Caco-2 (cell line): ENCODE results near the gene EPSTI1. TPM values are rescaled to one million over a fixed set of nuclear protein-coding genes. Genes with fewer than 3 reads are reported as not detected.

ENCODE experiments used
- BruUV-seq: library from RNA; stranded (reverse); fragments of 400-500 nt; replicated peaks from 2 replicates; lab custom pipeline; 2021; lab: Mats Ljungman, UMichigan
- CTCF ChIA-PET: fragments of 300-600 bp; sonication (Branson Sonifier 250); formaldehyde crosslinking; loops from one replicate; lab custom pipeline; 2022; ENCODE audit warnings: antibody characterized with exemption; lab: Charles Lee
- POLR2A ChIA-PET: fragments of 300-600 bp; sonication (Branson Sonifier 250); formaldehyde crosslinking; loops from one replicate; lab custom pipeline; 2022; ENCODE audit warnings: antibody characterized with exemption; lab: Charles Lee
- DNase-seq, 2 experiments: peaks; one replicate each; pipeline versions ENCODE4 v3.0.0 to v3.0.0-alpha.2; 2020 to 2022
- H3K27me3 ChIP-seq: replicated peaks from 2 replicates; pipeline ENCODE4 v1.6.0; 2011; ENCODE audit warnings: low read length; ENCODE audit not compliant: control insufficient read depth, insufficient read depth
- H3K36me3 ChIP-seq: 2 replicates; pipeline ENCODE4 v1.5.1; 2011; ENCODE audit warnings: low read length; ENCODE audit not compliant: control insufficient read depth, insufficient read depth
- H3K4me1 ChIP-seq: fragments of 250-450 bp; sonication (Bioruptor Pico); 2 replicates; pipeline ENCODE4 v1.5.1; 2020; ENCODE audit warnings: mild to moderate bottlenecking
- H3K4me3 ChIP-seq: 2 replicates; pipeline ENCODE4 v1.5.1; 2011; ENCODE audit warnings: low read depth, mild to moderate bottlenecking, control low read depth, low read length
- H3K9me3 ChIP-seq: fragments of 250-450 bp; sonication (Bioruptor Pico); 2 replicates; pipeline ENCODE4 v1.5.1; 2020; ENCODE audit warnings: mild to moderate bottlenecking, moderate library complexity
- H3K27ac Mint-ChIP-seq: one replicate; pipeline ENCODE4 v1.8.0; 2022; ENCODE audit warnings: mixed read lengths; ENCODE audit not compliant: unreplicated experiment
- H3K27me3 Mint-ChIP-seq: one replicate; pipeline ENCODE4 v1.8.0; 2022; ENCODE audit warnings: mixed read lengths; ENCODE audit not compliant: insufficient read depth, unreplicated experiment
- H3K36me3 Mint-ChIP-seq: one replicate; pipeline ENCODE4 v1.8.0; 2022; ENCODE audit warnings: mild to moderate bottlenecking, mixed read lengths; ENCODE audit not compliant: insufficient read depth, unreplicated experiment
- H3K4me1 Mint-ChIP-seq: one replicate; pipeline ENCODE4 v1.8.0; 2022; ENCODE audit warnings: low read depth, mixed read lengths; ENCODE audit not compliant: unreplicated experiment
- H3K4me3 Mint-ChIP-seq: one replicate; pipeline ENCODE4 v1.8.0; 2022; ENCODE audit warnings: mild to moderate bottlenecking, moderate library complexity, mixed read lengths; ENCODE audit not compliant: unreplicated experiment
- H3K9me3 Mint-ChIP-seq: one replicate; pipeline ENCODE4 v1.8.0; 2022; ENCODE audit warnings: mixed read lengths; ENCODE audit not compliant: unreplicated experiment
- intact Hi-C: fragments of 100-400 bp; cut with micrococcal nuclease; formaldehyde crosslinking; loops from one replicate; pipeline ENCODE4 v1.10.0; 2022; ENCODE audit not compliant: unreplicated experiment
- total RNA-seq: library from RNA; stranded (reverse); gene quantifications from 2 replicates; pipeline ENCODE4 v1.2.3, GENCODE V29; 2022
- TF ChIP-seq, protein P1 (sequence below), 2 experiments: fragments of 200-600 bp in 1 of 2; IDR thresholded peaks; 1 replicate in 1 of 2; 2 replicates in 1 of 2; pipeline versions ENCODE4 v1.5.1 to v1.8.0; 2011 to 2022; ENCODE audit warnings: antibody characterized with exemption in 1 of 2, control low read depth in 1 of 2, inconsistent platforms in 1 of 2, low read depth in 1 of 2, low read length in 1 of 2, mild to moderate bottlenecking in 1 of 2, moderate library complexity in 1 of 2; ENCODE audit not compliant: insufficient read depth in 1 of 2, severe bottlenecking in 1 of 2, unreplicated experiment in 1 of 2

The EPSTI1 gene
- total RNA-seq, 1 experiment from 2014 or later, result 86.5 TPM

DNA sequence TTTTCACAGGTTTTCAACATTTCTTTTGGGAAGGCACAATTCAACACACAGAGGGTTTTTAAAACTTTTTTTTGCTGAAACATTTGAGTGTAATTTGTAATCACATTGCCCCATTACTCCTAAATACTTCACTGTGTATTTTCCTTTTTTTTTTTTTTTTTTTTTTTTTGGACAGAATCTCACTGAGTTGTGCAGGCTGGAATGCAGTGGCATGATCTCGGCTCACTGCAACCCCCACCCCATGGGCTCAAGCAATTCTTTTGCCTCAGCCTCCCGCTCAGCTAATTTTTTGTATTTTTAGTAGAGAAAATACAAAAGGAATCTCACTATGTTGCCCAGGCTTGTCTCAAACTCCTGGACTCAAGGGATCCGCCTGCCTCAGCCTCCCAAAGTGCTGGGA, 16.6 kb upstream of the EPSTI1 start:
- intact Hi-C loops, result loop anchor here (5.0 kb wide), 2 partner anchors 34 to 36 kb away; no protein-coding TSS in a partner anchor
- Mint-ChIP-seq H3K9me3 (no peaks in the 10 kb centered on the region), H3K36me3 (peaks cover 7% of the 10 kb centered on the region), H3K4me3 (no peak overlapping the region), H3K27me3 (no peaks in the 10 kb centered on the region), H3K4me1 (peaks cover 47% of the 10 kb centered on the region), H3K27ac (peak overlapping the region; percentile 77)
- no TSS peak for BruUV-seq
- DNase-seq, result no peak
- ChIA-PET POLR2A (interaction anchor here (0.7 kb wide), 1 partner anchor 37 kb away, joined by 3 read pairs; no protein-coding TSS in a partner anchor), CTCF (no interaction called here)
- TF ChIP-seq, protein P1, sequence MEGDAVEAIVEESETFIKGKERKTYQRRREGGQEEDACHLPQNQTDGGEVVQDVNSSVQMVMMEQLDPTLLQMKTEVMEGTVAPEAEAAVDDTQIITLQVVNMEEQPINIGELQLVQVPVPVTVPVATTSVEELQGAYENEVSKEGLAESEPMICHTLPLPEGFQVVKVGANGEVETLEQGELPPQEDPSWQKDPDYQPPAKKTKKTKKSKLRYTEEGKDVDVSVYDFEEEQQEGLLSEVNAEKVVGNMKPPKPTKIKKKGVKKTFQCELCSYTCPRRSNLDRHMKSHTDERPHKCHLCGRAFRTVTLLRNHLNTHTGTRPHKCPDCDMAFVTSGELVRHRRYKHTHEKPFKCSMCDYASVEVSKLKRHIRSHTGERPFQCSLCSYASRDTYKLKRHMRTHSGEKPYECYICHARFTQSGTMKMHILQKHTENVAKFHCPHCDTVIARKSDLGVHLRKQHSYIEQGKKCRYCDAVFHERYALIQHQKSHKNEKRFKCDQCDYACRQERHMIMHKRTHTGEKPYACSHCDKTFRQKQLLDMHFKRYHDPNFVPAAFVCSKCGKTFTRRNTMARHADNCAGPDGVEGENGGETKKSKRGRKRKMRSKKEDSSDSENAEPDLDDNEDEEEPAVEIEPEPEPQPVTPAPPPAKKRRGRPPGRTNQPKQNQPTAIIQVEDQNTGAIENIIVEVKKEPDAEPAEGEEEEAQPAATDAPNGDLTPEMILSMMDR (IDR thresholded peaks at IDR 0.05; ENCODE audit: insufficient read depth in 1 of 2, low read depth in 1 of 2, low read length in 1 of 2, severe bottlenecking in 1 of 2, unreplicated experiment in 1 of 2), result no peak
- H3K4me1 ChIP-seq, result peaks cover 43% of the 10 kb centered on the region
- H3K36me3 ChIP-seq, result no peaks in the 10 kb centered on the region
- no peaks in the 10 kb centered on the region for H3K27me3 ChIP-seq
- H3K4me3 ChIP-seq, result no peak overlapping the region
- no peaks in the 10 kb centered on the region for H3K9me3 ChIP-seq

DNA sequence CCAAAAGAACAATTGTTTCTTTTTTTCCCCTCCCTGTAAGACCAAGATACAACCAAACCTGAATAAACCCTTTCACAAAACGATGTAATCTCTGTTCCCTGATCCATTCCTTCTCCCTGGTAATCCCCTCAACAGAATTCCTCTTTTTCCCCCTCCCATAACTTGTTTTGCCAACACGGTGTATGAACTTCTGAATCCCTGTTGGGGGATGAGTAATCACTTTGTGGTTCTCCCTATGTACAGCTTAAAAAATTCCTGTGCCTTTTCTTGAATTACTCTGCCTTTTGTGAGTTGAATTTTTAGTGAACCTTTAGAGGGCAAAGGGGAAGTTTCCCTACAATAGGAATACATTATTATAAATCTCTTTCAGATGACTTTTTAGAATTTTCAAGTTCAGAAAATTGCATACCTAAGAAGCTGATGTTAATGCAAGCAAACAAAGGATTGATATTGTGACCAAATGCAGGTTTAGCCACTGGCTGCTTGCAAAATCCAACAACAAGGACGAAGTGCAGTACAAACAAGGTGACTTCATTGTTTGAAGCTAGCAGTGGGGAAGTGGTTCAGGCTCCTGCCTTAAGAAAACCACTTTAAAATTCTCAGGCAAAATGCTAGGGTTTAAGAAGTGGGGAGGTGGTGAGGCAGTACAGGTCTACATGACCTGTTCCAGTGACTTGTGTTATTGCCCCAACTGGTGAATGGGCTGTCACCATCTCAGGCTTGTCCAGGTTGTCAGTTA, 15.0 kb upstream of the EPSTI1 start:
- Histone ChIP-seq H3K27me3 (no peaks in the 10 kb centered on the region), H3K4me1 (peaks cover 49% of the 10 kb centered on the region), H3K36me3 (no peaks in the 10 kb centered on the region), H3K9me3 (peaks cover 4% of the 10 kb centered on the region; the same call in 1 of the 2 replicates), H3K4me3 (no peak overlapping the region)
- TF ChIP-seq, protein P1 (IDR thresholded peaks at IDR 0.05; ENCODE audit: insufficient read depth in 1 of 2, low read depth in 1 of 2, low read length in 1 of 2, severe bottlenecking in 1 of 2, unreplicated experiment in 1 of 2), result no peak
- Mint-ChIP-seq H3K27ac (peak overlapping the region; percentile 85), H3K27me3 (no peaks in the 10 kb centered on the region), H3K9me3 (peaks cover 13% of the 10 kb centered on the region), H3K4me1 (peaks cover 60% of the 10 kb centered on the region), H3K36me3 (peaks cover 8% of the 10 kb centered on the region), H3K4me3 (peak overlapping the region; percentile 15)
- DNase-seq, result no peak
- intact Hi-C loops, result loop anchor here (5.0 kb wide), 2 partner anchors 35 kb away; no protein-coding TSS in a partner anchor
- ChIA-PET POLR2A (interaction anchor here (0.5 kb wide), 1 partner anchor 48 kb away, joined by 3 read pairs; no protein-coding TSS in a partner anchor), CTCF (interaction anchor here (0.9 kb wide), 2 partner anchors 9 to 16 kb away, joined by 3 read pairs; partner anchors contain the start of gene DNAJC15)
- BruUV-seq, result no TSS peak

DNA sequence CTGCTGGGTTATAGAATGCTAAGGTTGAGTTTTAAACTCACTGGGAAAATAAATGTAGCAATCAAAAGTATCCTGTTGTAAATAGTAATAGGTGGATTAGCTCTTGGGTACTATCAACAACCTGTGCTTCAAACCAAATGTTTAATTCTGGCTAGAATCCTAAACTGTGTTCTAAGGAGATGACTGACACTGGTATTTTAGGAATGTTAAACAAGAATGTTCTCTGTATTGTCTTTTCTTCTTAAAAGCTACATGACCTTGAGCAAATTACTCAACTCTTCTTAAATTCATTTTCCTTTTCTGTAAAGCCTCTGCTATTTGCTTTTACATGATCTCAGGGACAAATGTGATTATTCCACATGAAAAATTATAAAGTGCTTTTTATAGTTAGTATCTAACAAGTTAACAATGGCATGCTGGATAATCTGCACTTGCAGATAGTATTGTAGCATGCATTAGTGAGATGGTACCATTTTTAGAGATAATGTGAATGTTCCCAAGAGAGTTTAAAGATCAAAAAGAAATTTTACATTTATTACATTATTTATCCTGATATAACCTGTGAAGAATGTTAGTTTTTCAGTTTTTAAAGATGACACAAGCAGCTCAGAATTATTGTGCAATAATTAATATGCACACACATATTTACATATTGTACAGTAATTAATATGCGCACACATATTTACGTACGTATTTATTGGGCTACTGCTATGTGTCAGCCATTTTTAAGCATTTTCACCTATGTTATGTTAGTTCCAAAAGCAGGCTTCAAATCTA, 13.6 kb upstream of the EPSTI1 start:
- BruUV-seq, result no TSS peak
- ChIA-PET CTCF (no interaction called here), POLR2A (interaction anchor here (1.1 to 2.1 kb wide), 2 partner anchors 13 to 49 kb away, joined by 3 to 8 read pairs; partner anchors contain the start of gene EPSTI1)
- H3K27ac Mint-ChIP-seq, result peak overlapping the region; percentile 74
- no peak for DNase-seq
- H3K4me3 Mint-ChIP-seq, result peak overlapping the region; percentile 10
- intact Hi-C loops, result loop anchor here (1.0 to 5.0 kb wide), 4 partner anchors 17 to 50 kb away; partner anchors contain the start of gene DNAJC15
- Histone ChIP-seq H3K4me1 (peaks cover 49% of the 10 kb centered on the region), H3K27me3 (no peaks in the 10 kb centered on the region), H3K9me3 (peaks cover 4% of the 10 kb centered on the region; the same call in 1 of the 2 replicates), H3K4me3 (no peak overlapping the region), H3K36me3 (no peaks in the 10 kb centered on the region)
- TF ChIP-seq, protein P1 (IDR thresholded peaks at IDR 0.05; ENCODE audit: insufficient read depth in 1 of 2, low read depth in 1 of 2, low read length in 1 of 2, severe bottlenecking in 1 of 2, unreplicated experiment in 1 of 2), result no peak
- peaks cover 16% of the 10 kb centered on the region for H3K36me3 Mint-ChIP-seq
- peaks cover 66% of the 10 kb centered on the region for H3K4me1 Mint-ChIP-seq
- peaks cover 21% of the 10 kb centered on the region for H3K9me3 Mint-ChIP-seq
- H3K27me3 Mint-ChIP-seq, result no peaks in the 10 kb centered on the region
